Kidney (tissue), 14 donors: ENCODE data around the gene TMEM131. TPM values are rescaled to one million over a fixed set of nuclear protein-coding genes. Genes with fewer than 3 reads are reported as not detected.
"Not testable (repeated sequence)": the region's sequence is repeated elsewhere in the genome, so short reads cannot be mapped to it uniquely, and the experiment has no call there.

Experiments used
- DNase-seq, 5 donors: peaks; one replicate each; pipeline ENCODE4 v3.0.0-alpha.2; 2013 to 2020
- FAIRE-seq: peaks from 2 replicates; lab custom pipeline; 2012; peaks lifted over from hg19 to GRCh38; lab: Jason Lieb, UNC
- H3K27ac ChIP-seq, 2 donors: one replicate each; pipeline ENCODE4 v1.7.0; 2013; ENCODE audit warnings: low read depth in 2 of 2, low read length in 2 of 2, inconsistent platforms in 1 of 2
- H3K27me3 ChIP-seq: one replicate; pipeline ENCODE4 v1.7.1; 2013; ENCODE audit warnings: low read length, inconsistent platforms; ENCODE audit not compliant: control insufficient read depth, insufficient read depth
- H3K36me3 ChIP-seq, 3 donors: one replicate each; pipeline versions ENCODE4 v1.7.0 to v1.7.1; 2013; ENCODE audit warnings: low read length in 3 of 3, control low read depth in 1 of 3, inconsistent platforms in 1 of 3; ENCODE audit not compliant: insufficient read depth in 3 of 3, control insufficient read depth in 2 of 3
- H3K4me1 ChIP-seq, 3 donors: one replicate each; pipeline versions ENCODE4 v1.7.0 to v1.7.1; 2013; ENCODE audit warnings: low read length in 3 of 3, inconsistent platforms in 1 of 3, low read depth in 1 of 3; ENCODE audit not compliant: control insufficient read depth in 2 of 3, insufficient read depth in 2 of 3
- H3K4me3 ChIP-seq, 3 donors: one replicate each; pipeline versions ENCODE4 v1.7.0 to v1.8.1; 2013; ENCODE audit warnings: low read length in 3 of 3, control low read depth in 1 of 3, inconsistent platforms in 1 of 3
- H3K9ac ChIP-seq, 3 donors: one replicate each; pipeline versions ENCODE4 v1.7.0 to v1.7.1; 2013; ENCODE audit warnings: low read length in 3 of 3, control low read depth in 1 of 3, inconsistent platforms in 1 of 3
- H3K9me3 ChIP-seq, 3 donors: one replicate each; pipeline versions ENCODE4 v1.7.0 to v1.7.1; 2013; ENCODE audit warnings: low read length in 3 of 3, control low read depth in 1 of 3, inconsistent platforms in 1 of 3; ENCODE audit not compliant: control insufficient read depth in 2 of 3, insufficient read depth in 1 of 3
- CTCF ChIP-seq: IDR thresholded peaks from 3 replicates; pipeline ENCODE4 v1.5.1; 2012; ENCODE audit warnings: mild to moderate bottlenecking, moderate library complexity, borderline replicate concordance; ENCODE audit not compliant: insufficient read depth; ENCODE audit errors: extremely low read depth
- intact Hi-C: fragments of 100-400 bp; cut with DNase I; formaldehyde crosslinking; loops from one replicate; pipeline ENCODE4 v1.11.1; 2022
- polyA plus RNA-seq: library from polyadenylated mRNA; stranded (reverse); fragments of 350-450 nt; fragmentation: Illumina TruSeq; extraction: RNeasy Lipid Tissue Mini Kit (QIAGEN cat#74804); gene quantifications from one replicate; pipeline ENCODE4 v1.2.3, GENCODE V29; 2014; ENCODE audit warnings: low read depth, low replicate concordance; ENCODE audit not compliant: insufficient read depth
- total RNA-seq: library from RNA; stranded (reverse); fragmentation: NEBNext Ultra II Directional; extraction: Animal tissue kit (Norgen Biotek cat#: 25700); gene quantifications from one replicate; pipeline ENCODE4 v1.2.1, GENCODE V29; 2021
- donor health status: control.
- donor health status: control.
- donor health status: control.
- donor health status: control.
- donor health status: control.
- donor health status: DM: yes; HTN: yes; CAD: no.
- donor health status: Normal renal cell carcinoma (clear cell type).

The TMEM131 gene
- total and polyA plus RNA-seq, 2 donors from 2014 or later, result 8.0 to 38.4 TPM

GRCh38 chr2:97831121-97831520 is 164.6 kb downstream of the TMEM131 start:
- no peak for TF ChIP-seq CTCF
- Histone ChIP-seq H3K36me3 (peaks cover 0 to 3% (median 2%) of the 10 kb centered on the region in 3 donors), H3K27ac (no peak overlapping the region), H3K9me3 (no peaks in the 10 kb centered on the region), H3K4me1 (no peaks in the 10 kb centered on the region), H3K4me3 (no peak overlapping the region), H3K27me3 (no peaks in the 10 kb centered on the region), H3K9ac (no peak overlapping the region)
- FAIRE-seq, result no peak
- no peak for DNase-seq
- intact Hi-C loops, result no loop called here

DNA sequence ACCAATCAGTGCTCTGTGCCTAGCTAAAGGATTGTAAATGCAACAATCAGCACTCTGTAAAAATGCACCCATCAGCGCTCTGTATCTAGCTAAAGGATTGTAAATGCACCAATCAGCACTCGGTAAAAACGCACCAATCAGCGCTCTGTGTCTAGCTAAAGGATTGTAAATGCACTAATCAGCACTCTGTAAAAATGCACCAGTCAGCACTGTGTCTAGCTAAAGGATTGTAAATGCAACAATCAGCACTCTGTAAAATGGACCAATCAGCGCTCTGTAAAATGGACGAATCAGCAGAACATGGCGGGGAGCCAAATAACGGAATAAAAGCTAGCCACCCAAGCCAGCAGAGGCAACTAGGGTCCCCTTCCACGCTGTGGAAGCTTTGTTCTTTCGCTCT is 166.5 kb downstream of the TMEM131 start:
- H3K36me3 ChIP-seq, H3K4me3 ChIP-seq, FAIRE-seq, intact Hi-C loops, H3K9me3 ChIP-seq, H3K4me1 ChIP-seq, H3K27me3 ChIP-seq, DNase-seq, H3K9ac ChIP-seq, H3K27ac ChIP-seq: not testable (repeated sequence)

GRCh38 chr2:97827013-97827412 is 168.7 kb downstream of the TMEM131 start:
- H3K4me3 ChIP-seq, H3K9ac ChIP-seq, H3K27me3 ChIP-seq, intact Hi-C loops, DNase-seq, FAIRE-seq, H3K4me1 ChIP-seq, H3K36me3 ChIP-seq, H3K27ac ChIP-seq, H3K9me3 ChIP-seq: not testable (repeated sequence)

GRCh38 chr2:97826266-97826847 is 169.4 kb downstream of the TMEM131 start:
- FAIRE-seq, H3K4me1 ChIP-seq, intact Hi-C loops, DNase-seq, H3K9ac ChIP-seq, H3K36me3 ChIP-seq, H3K4me3 ChIP-seq, H3K27me3 ChIP-seq, H3K9me3 ChIP-seq, H3K27ac ChIP-seq: not testable (repeated sequence)

GRCh38 chr2:97824011-97824410 is 171.7 kb downstream of the TMEM131 start:
- H3K4me1 ChIP-seq, DNase-seq, FAIRE-seq, intact Hi-C loops, H3K27ac ChIP-seq, H3K4me3 ChIP-seq, H3K27me3 ChIP-seq, H3K9ac ChIP-seq, H3K36me3 ChIP-seq, H3K9me3 ChIP-seq: not testable (repeated sequence)

DNA sequence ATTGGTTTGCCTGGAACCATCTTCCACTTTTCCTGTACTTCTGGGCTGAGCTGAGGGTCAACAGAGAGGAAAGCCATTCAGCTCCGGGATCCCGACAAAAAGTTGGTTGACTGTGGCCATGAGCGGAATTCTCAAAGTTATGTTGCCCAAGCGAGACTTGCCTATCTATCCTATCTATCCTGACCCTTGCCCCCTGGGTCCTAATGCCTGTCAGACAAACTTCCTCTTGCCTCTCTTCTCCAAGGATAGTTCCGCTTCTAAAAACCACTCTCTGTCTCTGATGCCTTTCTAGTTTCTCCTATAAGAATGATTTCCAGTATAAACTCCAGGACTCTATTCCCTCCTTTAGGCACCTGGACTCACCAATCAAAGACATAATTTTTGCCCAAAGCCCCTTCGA is 173.9 kb downstream of the TMEM131 start:
- H3K27ac ChIP-seq, DNase-seq, H3K27me3 ChIP-seq, H3K4me1 ChIP-seq, H3K9me3 ChIP-seq, H3K4me3 ChIP-seq, FAIRE-seq, H3K36me3 ChIP-seq, H3K9ac ChIP-seq, intact Hi-C loops: not testable (repeated sequence)
